K562 (cell line): ENCODE data around the gene PDZD8. TPM values are rescaled to one million over a fixed set of nuclear protein-coding genes. Genes with fewer than 3 reads are reported as not detected.

Source experiments
- ATAC-seq: fragments of 200-7000 bp; cut with Tn5 transposase; 3 replicates; pipeline ENCODE4 v1.9.1; 2020; ENCODE audit warnings: moderate library complexity
- BruUV-seq: library from RNA; stranded (reverse); fragments of 400-500 nt; replicated peaks from 2 replicates; lab custom pipeline; 2021; lab: Mats Ljungman, UMichigan
- CTCF ChIA-PET: fragments of 300-600 bp; formaldehyde crosslinking; extraction: SDS; loops from one replicate; lab custom pipeline; 2021; ENCODE audit warnings: low intra/inter-chr PET ratio; lab: Yijun Ruan, JAX
- POLR2A ChIA-PET: fragments of 300-600, 350-650 bp; sonication (Branson Sonifier 250); formaldehyde crosslinking; extraction: SDS; loops from one replicate; lab custom pipeline; 2021; ENCODE audit warnings: antibody characterized with exemption, inconsistent platforms; lab: Yijun Ruan, JAX
- DNase-seq, 4 experiments: peaks; one replicate each; pipeline versions ENCODE4 v3.0.0 to v3.0.0-alpha.2; 2011 to 2018; ENCODE audit warnings: low spot score in 3 of 4, mixed read lengths in 3 of 4; ENCODE audit errors: extremely low read depth in 1 of 4
- FAIRE-seq: peaks from 2 replicates; lab custom pipeline; 2011; peaks lifted over from hg19 to GRCh38; lab: Jason Lieb, UNC
- H2AFZ ChIP-seq: 2 replicates; pipeline ENCODE4 v1.6.0; 2011; ENCODE audit warnings: low read depth, low read length, control low read depth, inconsistent platforms
- H3K27ac ChIP-seq: fragments of 200-600 bp; 3 replicates; pipeline ENCODE4 v1.8.0; 2011; ENCODE audit warnings: low read depth, mild to moderate bottlenecking, control low read depth, inconsistent platforms, low read length, moderate library complexity, mixed read lengths; ENCODE audit errors: extremely low read depth
- H3K27me3 ChIP-seq, 2 experiments: fragments of 300-600 bp in 1 of 2; 2 replicates in 1 of 2; 3 replicates in 1 of 2; pipeline versions ENCODE4 v1.6.0 to v1.8.0; 2011; ENCODE audit warnings: inconsistent platforms in 2 of 2, low read length in 2 of 2, mild to moderate bottlenecking in 1 of 2, mixed read lengths in 1 of 2, moderate library complexity in 1 of 2; ENCODE audit not compliant: control insufficient read depth in 2 of 2, insufficient read depth in 2 of 2
- H3K36me3 ChIP-seq: fragments of 300-600 bp; 3 replicates; pipeline ENCODE4 v1.8.0; 2011; ENCODE audit warnings: mild to moderate bottlenecking, low read length, inconsistent platforms; ENCODE audit not compliant: control insufficient read depth, insufficient read depth
- H3K4me1 ChIP-seq, 2 experiments: fragments of 200-600 bp in 1 of 2; replicated peaks in 1 of 2; 2 replicates in 1 of 2; 3 replicates in 1 of 2; pipeline versions ENCODE4 v1.5.1 to v1.8.0; 2011; ENCODE audit warnings: inconsistent platforms in 2 of 2, low read length in 2 of 2, mild to moderate bottlenecking in 1 of 2, mixed read lengths in 1 of 2, moderate library complexity in 1 of 2; ENCODE audit not compliant: control insufficient read depth in 2 of 2, insufficient read depth in 2 of 2
- H3K4me2 ChIP-seq: 2 replicates; pipeline ENCODE4 v1.6.1; 2011; ENCODE audit warnings: low read length, control low read depth, inconsistent platforms, mixed read lengths; ENCODE audit not compliant: insufficient read depth
- H3K4me3 ChIP-seq: fragments of 200-600 bp; sonication (generic), shearing (Covaris generic); 2 replicates; pipeline ENCODE4 v1.5.1; 2016; ENCODE audit warnings: control low read depth, inconsistent platforms
- H3K79me2 ChIP-seq: fragments of 200-600 bp; 3 replicates; pipeline ENCODE4 v1.8.0; 2011; ENCODE audit warnings: low read length, inconsistent platforms; ENCODE audit not compliant: control insufficient read depth, insufficient read depth
- H3K9ac ChIP-seq, 2 experiments: 2 replicates each; pipeline versions ENCODE4 v1.6.0 to v1.6.1; 2011; ENCODE audit warnings: low read depth in 2 of 2, low read length in 2 of 2, control low read depth in 1 of 2, inconsistent platforms in 1 of 2, mild to moderate bottlenecking in 1 of 2, mixed read lengths in 1 of 2; ENCODE audit not compliant: insufficient read depth in 1 of 2
- H3K9me1 ChIP-seq: one replicate; pipeline ENCODE4 v1.6.0; 2011; ENCODE audit warnings: inconsistent platforms, mild to moderate bottlenecking, low read length, moderate library complexity; ENCODE audit not compliant: control insufficient read depth, insufficient read depth
- H3K9me3 ChIP-seq: replicated peaks from 2 replicates; pipeline ENCODE4 v1.5.1; 2011; ENCODE audit warnings: low read depth, low read length, inconsistent platforms; ENCODE audit not compliant: control insufficient read depth, insufficient read depth
- H4K20me1 ChIP-seq: replicated peaks from 2 replicates; pipeline ENCODE4 v1.6.1; 2011; ENCODE audit warnings: low read length, inconsistent platforms, mixed read lengths; ENCODE audit not compliant: control insufficient read depth, insufficient read depth
- CBFA2T2 ChIP-seq: fragments of 450-650 bp; conservative IDR thresholded peaks from 2 replicates; pipeline ENCODE4 v1.6.1; 2017; ENCODE audit warnings: mild to moderate bottlenecking
- ID3 ChIP-seq, 2 experiments: fragments of 250-450 bp in 1 of 2; fragments of 450-650 bp in 1 of 2; sonication (Bioruptor Pico) in 1 of 2; IDR thresholded peaks; 2 replicates each; pipeline versions ENCODE4 v1.6.1 to v1.8.0; 2016 to 2021; ENCODE audit warnings: mild to moderate bottlenecking in 2 of 2, moderate library complexity in 2 of 2, missing compliant biosample characterization in 1 of 2, missing genetic modification characterization in 1 of 2
- PRDM10 ChIP-seq: fragments of 450-650 bp; IDR thresholded peaks from 2 replicates; pipeline ENCODE4 v1.6.1; 2018; ENCODE audit not compliant: partially characterized antibody
- TRIM28 ChIP-seq: fragments of 450-650 bp; IDR thresholded peaks from 2 replicates; pipeline ENCODE4 v1.6.1; 2017
- ZBTB43 ChIP-seq: sonication (generic); formaldehyde crosslinking; IDR thresholded peaks from 2 replicates; pipeline ENCODE4 v1.8.0; 2023; ENCODE audit warnings: mild to moderate bottlenecking, missing genetic modification reagents
- WGBS: fragments of 100-300 bp; shearing (Covaris generic); methylation state at CpG from one replicate; pipeline ENCODE4 v1.1.6; 2016; ENCODE audit warnings: low coverage, mixed read lengths; ENCODE audit not compliant: insufficient coverage; ENCODE audit errors: missing lambda C conversion rate; 5-methylcytosine and 5-hydroxymethylcytosine counted together
- in situ Hi-C: fragments of 300-500 bp; cut with MboI; formaldehyde crosslinking; loops from 4 replicates; pipeline ENCODE4 v1.15.0; 2018; ENCODE audit warnings: inconsistent platforms, mixed read lengths
- intact Hi-C: fragments of 100-400 bp; cut with micrococcal nuclease; formaldehyde crosslinking; loops from 2 replicates; pipeline ENCODE4 v1.14.2; 2022
- polyA plus RNA-seq, 8 experiments: library from polyadenylated mRNA; depleted of rRNA in 4 of 8; stranded (reverse) in 5 of 8; unstranded in 3 of 8; fragments of >200 nt; fragmentation: Nextera tagmentation in 2 of 8; fragmentation: Illumina TruSeq in 1 of 8; extraction: Ambion mirVana in 2 of 8; extraction: Trizol in 1 of 8; gene quantifications; 2 replicates each; pipeline versions ENCODE4 v1.2.1 to v1.2.3, GENCODE V29; 2011 to 2014; ENCODE audit warnings: inconsistent platforms in 1 of 8, missing spikeins in 1 of 8
- total RNA-seq, 7 experiments: library from RNA; depleted of rRNA in 6 of 7; stranded (reverse); fragments of >200 nt in 6 of 7; fragmentation: Illumina TruSeq in 2 of 7; extraction: Trizol in 2 of 7; gene quantifications; 2 replicates each; pipeline versions ENCODE4 v1.2.1 to v1.2.3, GENCODE V29; 2011 to 2021; ENCODE audit warnings: low replicate concordance in 1 of 7

The PDZD8 gene
- total and polyA plus RNA-seq, 9 of the 15 experiments (the other 6 are each of a cell fraction or from before 2014, with no cell fraction given), result 5.5 to 53.4 (median 36.8) TPM

GRCh38 chr10:117342641-117343040 is 32.6 kb downstream of the PDZD8 start (continued):
- no peak for TF ChIP-seq ID3 (CRISPR knock-in tag; IDR thresholded peaks at IDR 0.05)
- TF ChIP-seq ID3 (tag; IDR thresholded peaks at IDR 0.05), result no peak
- TF ChIP-seq ZBTB43 (CRISPR knock-in tag), result no peak
- TF ChIP-seq, all 486 proteins: peak for 0

- DNase-seq (no peak), ATAC-seq (no peak), FAIRE-seq (no peak)
- no peak overlapping the region for H3K4me3 ChIP-seq
- H3K4me2 ChIP-seq, result no peak overlapping the region
- no peak overlapping the region for H2AFZ ChIP-seq
- H3K27me3 ChIP-seq, result no peaks in the 10 kb centered on the region
- ChIA-PET POLR2A (no interaction called here), CTCF (no interaction called here)
- no peak for TF ChIP-seq TRIM28
- peak; percentile 75 for TF ChIP-seq PRDM10
- TF ChIP-seq CBFA2T2, result no peak
- no peak overlapping the region for H3K27ac ChIP-seq
- intact Hi-C loops, result no loop called here
- peaks cover 4% of the 10 kb centered on the region; the same call in 1 of the 2 replicates for H4K20me1 ChIP-seq
- H3K36me3 ChIP-seq, result peaks cover 43% of the 10 kb centered on the region; the same call in 2 of the 3 replicates
- WGBS, result 81% methylated on average over 4 of the region's 4 CpGs
- H3K4me1 ChIP-seq, result peaks cover 4 to 12% of the 10 kb centered on the region in 2 experiments; a peak in 4 of 5 replicates
- no peak overlapping the region for H3K9ac ChIP-seq
- peaks cover 96% of the 10 kb centered on the region for H3K79me2 ChIP-seq
- in situ Hi-C loops, result no loop called here
- peaks cover 2% of the 10 kb centered on the region for H3K9me1 ChIP-seq
- no TSS peak for BruUV-seq
- no peaks in the 10 kb centered on the region for H3K9me3 ChIP-seq
Observed at GRCh38 chr10:117341061-117341460, 34.2 kb downstream of the PDZD8 start.
